ENCODE data around the gene RAB15. TPM values are rescaled to one million over a fixed set of nuclear protein-coding genes. Genes with fewer than 3 reads are reported as not detected.

Gene RAB15
- total and polyA plus RNA-seq, 9 of the 15 experiments (the other 6 are each of a cell fraction or from before 2014, with no cell fraction given) = 0.09 to 0.30 (median 0.16) TPM; not detected in 2

GRCh38 chr14:64968167-64968566, 4.0 kb downstream of the RAB15 start (continued):
- TF ChIP-seq ZNF318 (IDR thresholded peaks at IDR 0.05; ENCODE audit: borderline replicate concordance in 1 of 2, low read depth in 1 of 2) = no peak
- no peak for TF ChIP-seq KDM1A (IDR thresholded peaks at IDR 0.05)
- no peak for TF ChIP-seq DMBX1 (CRISPR knock-in tag; IDR thresholded peaks at IDR 0.05; ENCODE audit: borderline replicate concordance)
- no peak for TF ChIP-seq ZNF780A (CRISPR knock-in tag; IDR thresholded peaks at IDR 0.05)
- TF ChIP-seq HES1 (IDR thresholded peaks at IDR 0.05; ENCODE audit: low read depth) = no peak
- no peak for TF ChIP-seq KLF16 (IDR thresholded peaks at IDR 0.05)
- no peak for TF ChIP-seq TEAD4 (IDR thresholded peaks at IDR 0.05; ENCODE audit: low read length)
- TF ChIP-seq TEAD4 (CRISPR knock-in tag; IDR thresholded peaks at IDR 0.05; ENCODE audit: borderline replicate concordance) = no peak
- no peak for TF ChIP-seq ETS2 (tag; IDR thresholded peaks at IDR 0.05; ENCODE audit: borderline replicate concordance, poor library complexity, severe bottlenecking)
- no peak for TF ChIP-seq ZNF263 (CRISPR knock-in tag; IDR thresholded peaks at IDR 0.05; ENCODE audit: borderline replicate concordance)
- TF ChIP-seq, protein P1, sequence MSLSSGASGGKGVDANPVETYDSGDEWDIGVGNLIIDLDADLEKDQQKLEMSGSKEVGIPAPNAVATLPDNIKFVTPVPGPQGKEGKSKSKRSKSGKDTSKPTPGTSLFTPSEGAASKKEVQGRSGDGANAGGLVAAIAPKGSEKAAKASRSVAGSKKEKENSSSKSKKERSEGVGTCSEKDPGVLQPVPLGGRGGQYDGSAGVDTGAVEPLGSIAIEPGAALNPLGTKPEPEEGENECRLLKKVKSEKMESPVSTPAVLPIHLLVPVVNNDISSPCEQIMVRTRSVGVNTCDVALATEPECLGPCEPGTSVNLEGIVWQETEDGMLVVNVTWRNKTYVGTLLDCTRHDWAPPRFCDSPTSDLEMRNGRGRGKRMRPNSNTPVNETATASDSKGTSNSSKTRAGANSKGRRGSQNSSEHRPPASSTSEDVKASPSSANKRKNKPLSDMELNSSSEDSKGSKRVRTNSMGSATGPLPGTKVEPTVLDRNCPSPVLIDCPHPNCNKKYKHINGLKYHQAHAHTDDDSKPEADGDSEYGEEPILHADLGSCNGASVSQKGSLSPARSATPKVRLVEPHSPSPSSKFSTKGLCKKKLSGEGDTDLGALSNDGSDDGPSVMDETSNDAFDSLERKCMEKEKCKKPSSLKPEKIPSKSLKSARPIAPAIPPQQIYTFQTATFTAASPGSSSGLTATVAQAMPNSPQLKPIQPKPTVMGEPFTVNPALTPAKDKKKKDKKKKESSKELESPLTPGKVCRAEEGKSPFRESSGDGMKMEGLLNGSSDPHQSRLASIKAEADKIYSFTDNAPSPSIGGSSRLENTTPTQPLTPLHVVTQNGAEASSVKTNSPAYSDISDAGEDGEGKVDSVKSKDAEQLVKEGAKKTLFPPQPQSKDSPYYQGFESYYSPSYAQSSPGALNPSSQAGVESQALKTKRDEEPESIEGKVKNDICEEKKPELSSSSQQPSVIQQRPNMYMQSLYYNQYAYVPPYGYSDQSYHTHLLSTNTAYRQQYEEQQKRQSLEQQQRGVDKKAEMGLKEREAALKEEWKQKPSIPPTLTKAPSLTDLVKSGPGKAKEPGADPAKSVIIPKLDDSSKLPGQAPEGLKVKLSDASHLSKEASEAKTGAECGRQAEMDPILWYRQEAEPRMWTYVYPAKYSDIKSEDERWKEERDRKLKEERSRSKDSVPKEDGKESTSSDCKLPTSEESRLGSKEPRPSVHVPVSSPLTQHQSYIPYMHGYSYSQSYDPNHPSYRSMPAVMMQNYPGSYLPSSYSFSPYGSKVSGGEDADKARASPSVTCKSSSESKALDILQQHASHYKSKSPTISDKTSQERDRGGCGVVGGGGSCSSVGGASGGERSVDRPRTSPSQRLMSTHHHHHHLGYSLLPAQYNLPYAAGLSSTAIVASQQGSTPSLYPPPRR (CRISPR knock-in tag; IDR thresholded peaks at IDR 0.05; ENCODE audit: borderline replicate concordance) = no peak
- no peak for TF ChIP-seq ZNF232 (CRISPR knock-in tag; IDR thresholded peaks at IDR 0.05)
- TF ChIP-seq ATF3 (IDR thresholded peaks at IDR 0.05) = no peak
- TF ChIP-seq ATF3 (CRISPR knock-in tag; conservative IDR thresholded peaks at IDR 0.05) = no peak
